GM12875 (cell line): ENCODE results near the gene ARL4A.

Experiments
- H3K4me3 ChIP-seq: one replicate; pipeline ENCODE4 v1.5.1; 2011; ENCODE audit warnings: low read depth, low read length, control low read depth
- CTCF ChIP-seq: IDR thresholded peaks from 2 replicates; pipeline ENCODE4 v1.5.1; 2011; ENCODE audit warnings: low read depth, mild to moderate bottlenecking, control low read depth, inconsistent platforms, low read length, moderate library complexity, borderline replicate concordance; ENCODE audit not compliant: insufficient read depth

The ARL4A gene

GRCh38 chr7:12714379-12714737, 26.9 kb downstream of the ARL4A start:
- TF ChIP-seq CTCF, result no peak
- no peak overlapping the region for H3K4me3 ChIP-seq

GRCh38 chr7:12715372-12716133, 28.1 kb downstream of the ARL4A start:
- no peak for TF ChIP-seq CTCF
- no peak overlapping the region for H3K4me3 ChIP-seq

- no peak for TF ChIP-seq CTCF
- no peak overlapping the region for H3K4me3 ChIP-seq
Measured at GRCh38 chr7:12716134-12716681, 28.8 kb downstream of the ARL4A start.

GRCh38 chr7:12716722-12717121, 29.3 kb downstream of the ARL4A start:
- H3K4me3 ChIP-seq, result no peak overlapping the region
- no peak for TF ChIP-seq CTCF

- no peak for TF ChIP-seq CTCF
- H3K4me3 ChIP-seq, result no peak overlapping the region
Measured at GRCh38 chr7:12719141-12719919, 31.9 kb downstream of the ARL4A start.

- H3K4me3 ChIP-seq, result no peak overlapping the region
- TF ChIP-seq CTCF, result no peak
Measured at GRCh38 chr7:12719981-12720865, 32.8 kb downstream of the ARL4A start.
